Measurements from ENCODE around the gene PTH1R. TPM values are rescaled to one million over a fixed set of nuclear protein-coding genes. Genes with fewer than 3 reads are reported as not detected.
A peak's percentile ranks its signal among the peaks of the same experiment; 100 is the strongest.

PTH1R gene
- total and polyA plus RNA-seq, 8 donors = 2.6 to 22.4 (median 3.8) TPM

- H3K27ac ChIP-seq = no peak overlapping the region
- H3K9me3 ChIP-seq = no peaks in the 10 kb centered on the region
- TF ChIP-seq POLR2A (IDR thresholded peaks at IDR 0.05) (no peak), CTCF (IDR thresholded peaks at IDR 0.05) (no peak)
- intact Hi-C loops (cut with DNase I; ENCODE audit: low total_unique reads) = loop anchor here (5.0 kb wide), 1 partner anchor 75 kb away; no protein-coding TSS in a partner anchor
- WGBS, 5 donors = 91 to 98% (median 93%) methylated on average over 4 of the region's 4 CpGs
- H3K4me3 ChIP-seq = no peak overlapping the region
- no peak for DNase-seq
- H3K36me3 ChIP-seq = peaks cover 47 to 100% (median 92%) of the 10 kb centered on the region in 4 donors
- H3K4me1 ChIP-seq = peaks cover 27 to 45% (median 39%) of the 10 kb centered on the region in 4 donors
- no peaks in the 10 kb centered on the region for H3K27me3 ChIP-seq
Measured at GRCh38 chr3:46922426-46922825, 44.9 kb downstream of the PTH1R start.

- intact Hi-C loops (cut with DNase I; ENCODE audit: low total_unique reads) = loop anchor here (5.0 kb wide), 1 partner anchor 74 kb away; no protein-coding TSS in a partner anchor
- TF ChIP-seq POLR2A (IDR thresholded peaks at IDR 0.05) (no peak), POLR2AphosphoS5 (IDR thresholded peaks at IDR 0.05) (no peak), CTCF (IDR thresholded peaks at IDR 0.05) (no peak), EP300 (IDR thresholded peaks at IDR 0.05) (no peak)
- no peaks in the 10 kb centered on the region for H3K27me3 ChIP-seq
- peaks cover 32 to 51% (median 45%) of the 10 kb centered on the region in 4 donors for H3K4me1 ChIP-seq
- WGBS, 5 donors = 85 to 92% (median 91%) methylated on average over 16 of the region's 16 CpGs
- peak overlapping the region in 1 of 5 donors; percentile 88 for H3K27ac ChIP-seq
- peaks cover 51 to 99% (median 87%) of the 10 kb centered on the region in 4 donors for H3K36me3 ChIP-seq
- no peak overlapping the region for H3K4me3 ChIP-seq
- DNase-seq = no peak
- no peaks in the 10 kb centered on the region for H3K9me3 ChIP-seq
Measured at GRCh38 chr3:46922871-46923558, 45.5 kb downstream of the PTH1R start.

DNA sequence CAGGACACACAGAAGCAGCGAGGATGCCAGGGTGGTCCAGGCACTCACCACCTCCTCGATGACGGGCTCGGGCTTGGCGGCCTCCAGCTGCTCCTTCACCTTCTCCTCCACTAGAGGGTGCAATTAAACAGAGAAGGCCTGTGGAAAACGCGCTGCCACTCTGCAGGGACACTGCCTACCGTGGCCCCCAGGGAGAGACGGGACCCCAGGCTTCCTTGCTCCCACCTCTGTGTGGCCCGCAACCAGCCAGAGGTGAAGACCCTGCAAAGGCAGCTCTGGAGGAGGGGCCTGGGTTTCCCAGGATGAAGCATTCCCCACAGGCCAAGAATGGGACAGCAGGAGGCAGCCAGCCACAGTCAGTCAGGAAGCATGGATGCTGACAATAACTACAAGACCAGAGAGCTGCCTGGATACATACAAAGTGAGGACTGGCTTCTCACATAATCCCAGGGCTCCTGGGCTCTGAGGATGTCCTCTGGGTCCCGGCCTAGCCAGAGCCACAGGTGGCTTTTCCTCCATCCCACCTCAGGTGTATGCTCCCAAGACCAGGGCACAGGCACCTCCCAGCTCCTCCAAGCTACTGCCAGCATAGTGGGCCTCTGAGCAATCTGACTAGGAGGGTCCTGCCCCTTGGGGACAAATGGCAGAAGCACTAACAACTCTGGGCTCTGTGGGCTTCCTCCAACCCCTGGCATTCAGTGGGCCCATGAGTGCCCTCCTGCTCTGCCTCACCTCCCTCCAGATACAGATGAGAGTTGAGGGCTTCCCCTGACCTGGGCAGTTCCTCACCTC lies 46.2 kb downstream of the PTH1R start:
- no peak for TF ChIP-seq EP300 (IDR thresholded peaks at IDR 0.05)
- TF ChIP-seq CTCF (IDR thresholded peaks at IDR 0.05) = peak in 5 of 7 experiments; percentile 56 to 92 (median 70)
- TF ChIP-seq POLR2AphosphoS5 (IDR thresholded peaks at IDR 0.05) = peak in 1 of 3 donors; percentile 34
- TF ChIP-seq POLR2A (IDR thresholded peaks at IDR 0.05) = no peak

GRCh38 chr3:46924921-46925584 lies 47.5 kb downstream of the PTH1R start:
- intact Hi-C loops (cut with DNase I; ENCODE audit: low total_unique reads) = loop anchor here (5.0 kb wide), 1 partner anchor 72 kb away; no protein-coding TSS in a partner anchor
- H3K36me3 ChIP-seq = peaks cover 51 to 78% (median 68%) of the 10 kb centered on the region in 4 donors
- DNase-seq = no peak
- 77 to 91% (median 88%) methylated on average over 10 of the region's 10 CpGs for WGBS, 5 donors
- H3K9me3 ChIP-seq = no peaks in the 10 kb centered on the region
- peak overlapping the region in 4 of 5 donors; percentile 66 to 88 (median 84) for H3K27ac ChIP-seq
- H3K27me3 ChIP-seq = no peaks in the 10 kb centered on the region
- peaks cover 48 to 71% (median 65%) of the 10 kb centered on the region in 4 donors for H3K4me1 ChIP-seq
- H3K4me3 ChIP-seq = no peak overlapping the region
- no peak for TF ChIP-seq POLR2AphosphoS5 (IDR thresholded peaks at IDR 0.05)
- no peak for TF ChIP-seq EP300 (IDR thresholded peaks at IDR 0.05)
- TF ChIP-seq CTCF (IDR thresholded peaks at IDR 0.05) = no peak

More for the DNA sequence above, 46.2 kb downstream of the PTH1R start:
- intact Hi-C loops (cut with DNase I; ENCODE audit: low total_unique reads) = loop anchor here (5.0 kb wide), 1 partner anchor 74 kb away; no protein-coding TSS in a partner anchor
- Histone ChIP-seq H3K27me3 (no peaks in the 10 kb centered on the region), H3K4me3 (no peak overlapping the region), H3K4me1 (peaks cover 35 to 58% (median 52%) of the 10 kb centered on the region in 4 donors), H3K27ac (peak overlapping the region; percentile 25 to 88 (median 81)), H3K9me3 (no peaks in the 10 kb centered on the region), H3K36me3 (peaks cover 51 to 91% (median 81%) of the 10 kb centered on the region in 4 donors)
- WGBS, 5 donors = 37 to 55% (median 45%) methylated on average over 7 to 11 of the region's 11 CpGs
- DNase-seq = peak; percentile 57 to 71

Measured in stomach (tissue), 9 donors.